Suprapubic skin (tissue), 4 donors: ENCODE data around the gene MYO1F. TPM values are rescaled to one million over a fixed set of nuclear protein-coding genes. Genes with fewer than 3 reads are reported as not detected.

Experiments
- DNase-seq, 2 donors: peaks; one replicate each; pipeline ENCODE4 v3.0.0-alpha.2; 2019; ENCODE audit warnings: low spot score in 2 of 2
- H3K27ac ChIP-seq: fragments of 200-600 bp; sonication (generic); one replicate; pipeline ENCODE4 v1.5.1; 2019
- H3K27me3 ChIP-seq: fragments of 200-600 bp; sonication (generic); one replicate; pipeline ENCODE4 v1.5.1; 2019
- H3K36me3 ChIP-seq: fragments of 200-600 bp; sonication (generic); one replicate; pipeline ENCODE4 v1.5.1; 2019
- H3K4me1 ChIP-seq: fragments of 200-600 bp; sonication (generic); one replicate; pipeline ENCODE4 v1.5.1; 2019
- H3K4me3 ChIP-seq: fragments of 200-600 bp; sonication (generic); one replicate; pipeline ENCODE4 v1.5.1; 2019; ENCODE audit warnings: mild to moderate bottlenecking
- H3K9me3 ChIP-seq: fragments of 200-600 bp; sonication (generic); one replicate; pipeline ENCODE4 v1.5.1; 2019
- CTCF ChIP-seq, 2 donors: fragments of 200-600 bp in 1 of 2; fragments of 450-650 bp in 1 of 2; sonication (generic) in 1 of 2; IDR thresholded peaks; one replicate each; pipeline ENCODE4 v1.5.1; 2016 to 2019; ENCODE audit warnings: antibody characterized with exemption in 2 of 2, mild to moderate bottlenecking in 1 of 2, moderate library complexity in 1 of 2
- EP300 ChIP-seq: sonication (generic); formaldehyde crosslinking; IDR thresholded peaks from one replicate; pipeline ENCODE4 v1.6.1; 2017; ENCODE audit warnings: antibody characterized with exemption
- POLR2A ChIP-seq, 2 donors: fragments of 450-650 bp; IDR thresholded peaks; one replicate each; pipeline ENCODE4 v1.6.1; 2017; ENCODE audit warnings: antibody characterized with exemption in 2 of 2, mild to moderate bottlenecking in 2 of 2, moderate library complexity in 2 of 2
- POLR2AphosphoS5 ChIP-seq, 3 donors: sonication (generic); formaldehyde crosslinking; IDR thresholded peaks; one replicate each; pipeline ENCODE4 v1.6.1; 2017; ENCODE audit warnings: antibody characterized with exemption in 3 of 3
- WGBS: methylation state at CpG from one replicate; pipeline ENCODE4 v1.1.5; 2018; 5-methylcytosine and 5-hydroxymethylcytosine counted together
- total RNA-seq, 4 donors: library from RNA; depleted of rRNA; stranded (reverse); fragments of >200 nt; gene quantifications; one replicate each; pipeline ENCODE4 v1.1.0, GENCODE V29; 2016

Gene MYO1F
- total RNA-seq, 4 donors from 2014 or later: 3.2 to 14.6 (median 3.3) TPM

DNA sequence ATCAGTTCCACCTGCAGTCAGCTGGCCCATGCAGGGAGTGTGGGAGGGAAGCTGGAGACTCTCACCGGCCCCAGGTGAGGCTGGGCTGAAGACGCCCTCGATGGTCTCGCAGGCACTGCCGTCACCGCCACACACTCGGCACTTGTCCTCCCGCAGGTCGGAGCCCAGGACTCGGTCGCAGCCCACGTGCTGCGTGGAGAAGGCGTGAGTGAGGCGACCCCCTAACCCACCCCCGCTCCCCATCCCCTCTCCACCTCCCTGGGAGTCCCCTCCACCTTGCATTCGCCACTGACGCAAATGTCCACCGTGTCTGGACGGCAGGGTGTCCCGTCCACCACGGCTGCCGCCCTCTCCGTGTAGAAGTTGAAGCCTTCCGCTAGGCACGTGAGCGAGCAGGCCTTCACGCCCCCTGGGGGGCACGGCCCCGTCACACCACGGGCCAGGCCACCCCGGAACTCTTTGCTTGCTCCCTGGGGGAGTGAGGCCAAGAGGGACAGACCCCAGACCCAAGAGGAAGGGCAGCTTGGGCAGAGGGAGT lies 12.0 kb upstream of the MYO1F start:
- Histone ChIP-seq H3K36me3 (peaks cover 15% of the 10 kb centered on the region), H3K9me3 (no peaks in the 10 kb centered on the region), H3K27ac (no peak overlapping the region), H3K4me1 (peaks cover 16% of the 10 kb centered on the region), H3K27me3 (no peaks in the 10 kb centered on the region), H3K4me3 (no peak overlapping the region)
- no peak for TF ChIP-seq POLR2AphosphoS5 (IDR thresholded peaks at IDR 0.05)
- TF ChIP-seq CTCF (IDR thresholded peaks at IDR 0.05): no peak
- TF ChIP-seq POLR2A (IDR thresholded peaks at IDR 0.05): no peak
- no peak for TF ChIP-seq EP300
- 89% methylated on average over 25 of the region's 32 CpGs for WGBS
- no peak for DNase-seq

- WGBS: 75% methylated on average over 29 of the region's 34 CpGs
- Histone ChIP-seq H3K36me3 (peaks cover 15% of the 10 kb centered on the region), H3K4me1 (no peaks in the 10 kb centered on the region), H3K27ac (no peak overlapping the region), H3K4me3 (no peak overlapping the region), H3K9me3 (no peaks in the 10 kb centered on the region), H3K27me3 (no peaks in the 10 kb centered on the region)
- TF ChIP-seq POLR2AphosphoS5 (IDR thresholded peaks at IDR 0.05) (no peak), POLR2A (IDR thresholded peaks at IDR 0.05) (no peak), CTCF (IDR thresholded peaks at IDR 0.05) (peak in 1 of 2 donors; percentile 55), EP300 (no peak)
- peak in 1 of 2 donors; percentile 74 for DNase-seq
Measured at GRCh38 chr19:8585894-8586750, 8.9 kb upstream of the MYO1F start.

- Histone ChIP-seq H3K36me3 (peaks cover 15% of the 10 kb centered on the region), H3K9me3 (no peaks in the 10 kb centered on the region), H3K27me3 (no peaks in the 10 kb centered on the region), H3K4me1 (peaks cover 5% of the 10 kb centered on the region), H3K27ac (no peak overlapping the region), H3K4me3 (no peak overlapping the region)
- WGBS: 93% methylated on average over 20 of the region's 71 CpGs
- no peak for DNase-seq
- no peak for TF ChIP-seq POLR2A (IDR thresholded peaks at IDR 0.05)
Measured at GRCh38 chr19:8584965-8585893, 8.0 kb upstream of the MYO1F start.

- Histone ChIP-seq H3K4me3 (no peak overlapping the region), H3K27me3 (no peaks in the 10 kb centered on the region), H3K4me1 (peaks cover 29% of the 10 kb centered on the region), H3K27ac (no peak overlapping the region), H3K9me3 (no peaks in the 10 kb centered on the region), H3K36me3 (peaks cover 10% of the 10 kb centered on the region)
- 8% methylated on average over 9 of the region's 21 CpGs for WGBS
- DNase-seq: peak; percentile 87 to 89
- TF ChIP-seq CTCF (IDR thresholded peaks at IDR 0.05) (peak; percentile 97 to 100), EP300 (no peak)
Measured at GRCh38 chr19:8580710-8581281, 3.6 kb upstream of the MYO1F start.

GRCh38 chr19:8578642-8579265 lies 1.5 kb upstream of the MYO1F start:
- peak; percentile 81 to 91 for TF ChIP-seq CTCF (IDR thresholded peaks at IDR 0.05)
- TF ChIP-seq POLR2A (IDR thresholded peaks at IDR 0.05): no peak
- no peaks in the 10 kb centered on the region for H3K9me3 ChIP-seq
- no peaks in the 10 kb centered on the region for H3K36me3 ChIP-seq
- WGBS: 26% methylated on average over 14 of the region's 17 CpGs
- H3K27ac ChIP-seq: no peak overlapping the region
- no peaks in the 10 kb centered on the region for H3K27me3 ChIP-seq
- peaks cover 34% of the 10 kb centered on the region for H3K4me1 ChIP-seq
- peak; percentile 90 to 91 for DNase-seq
- H3K4me3 ChIP-seq: no peak overlapping the region
